HCT116 (cell line): ENCODE data around the gene CCDC195.

Source experiments
- RAD21 ChIP-seq: IDR thresholded peaks from 2 replicates; pipeline ENCODE4 v1.6.1; 2012; ENCODE audit warnings: low read depth, mild to moderate bottlenecking
- ZNF274 ChIP-seq: fragments of 200-500 bp; sonication (Bioruptor generic); IDR thresholded peaks from 2 replicates; pipeline ENCODE4 v1.6.1; 2014; ENCODE audit warnings: mild to moderate bottlenecking, low read depth, low read length, inconsistent platforms
- TF ChIP-seq, protein P1 (sequence below), 3 experiments: fragments of 200-600 bp in 1 of 3; sonication (generic) in 1 of 3; IDR thresholded peaks in 2 of 3; conservative IDR thresholded peaks in 1 of 3; 2 replicates each; pipeline ENCODE4 v1.5.1; 2012 to 2017; ENCODE audit warnings: low read depth in 2 of 3, low read length in 2 of 3, antibody characterized with exemption in 1 of 3, borderline replicate concordance in 1 of 3, control low read depth in 1 of 3, mild to moderate bottlenecking in 1 of 3, mixed read lengths in 1 of 3, mixed run types in 1 of 3, moderate library complexity in 1 of 3; ENCODE audit not compliant: insufficient read depth in 1 of 3
- TF ChIP-seq, protein P2 (sequence below): IDR thresholded peaks from 2 replicates; pipeline ENCODE4 v1.6.1; 2011; ENCODE audit warnings: mild to moderate bottlenecking, low read length, moderate library complexity; ENCODE audit not compliant: insufficient replicate concordance; ENCODE audit errors: extremely low read depth
- TF ChIP-seq, protein P3 (sequence below): IDR thresholded peaks from 2 replicates; pipeline ENCODE4 v1.6.1; 2012

DNA sequence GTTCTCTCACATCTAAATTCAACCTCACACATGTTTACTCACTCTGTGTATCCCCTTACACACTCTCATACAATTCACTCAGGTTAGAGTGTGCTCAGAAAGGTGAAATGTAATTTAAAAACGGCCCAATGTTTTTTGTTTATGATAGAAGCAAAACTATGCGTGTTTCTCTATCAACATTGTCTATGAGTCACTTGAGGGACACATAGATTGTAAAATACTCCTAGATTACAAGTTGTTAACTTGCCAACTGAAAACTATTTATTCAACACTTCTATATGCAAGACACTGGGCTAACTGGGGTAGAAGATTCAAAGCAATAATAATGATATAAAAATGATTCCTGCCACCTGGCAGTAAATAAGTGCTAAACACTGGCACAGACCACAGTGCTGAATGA is 24.6 kb downstream of the CCDC195 start:
- TF ChIP-seq RAD21 (no peak), ZNF274 (no peak)
- TF ChIP-seq, protein P1, sequence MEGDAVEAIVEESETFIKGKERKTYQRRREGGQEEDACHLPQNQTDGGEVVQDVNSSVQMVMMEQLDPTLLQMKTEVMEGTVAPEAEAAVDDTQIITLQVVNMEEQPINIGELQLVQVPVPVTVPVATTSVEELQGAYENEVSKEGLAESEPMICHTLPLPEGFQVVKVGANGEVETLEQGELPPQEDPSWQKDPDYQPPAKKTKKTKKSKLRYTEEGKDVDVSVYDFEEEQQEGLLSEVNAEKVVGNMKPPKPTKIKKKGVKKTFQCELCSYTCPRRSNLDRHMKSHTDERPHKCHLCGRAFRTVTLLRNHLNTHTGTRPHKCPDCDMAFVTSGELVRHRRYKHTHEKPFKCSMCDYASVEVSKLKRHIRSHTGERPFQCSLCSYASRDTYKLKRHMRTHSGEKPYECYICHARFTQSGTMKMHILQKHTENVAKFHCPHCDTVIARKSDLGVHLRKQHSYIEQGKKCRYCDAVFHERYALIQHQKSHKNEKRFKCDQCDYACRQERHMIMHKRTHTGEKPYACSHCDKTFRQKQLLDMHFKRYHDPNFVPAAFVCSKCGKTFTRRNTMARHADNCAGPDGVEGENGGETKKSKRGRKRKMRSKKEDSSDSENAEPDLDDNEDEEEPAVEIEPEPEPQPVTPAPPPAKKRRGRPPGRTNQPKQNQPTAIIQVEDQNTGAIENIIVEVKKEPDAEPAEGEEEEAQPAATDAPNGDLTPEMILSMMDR (IDR thresholded peaks at IDR 0.05 in 2 of 3, conservative IDR thresholded peaks at IDR 0.05 in 1 of 3; ENCODE audit: borderline replicate concordance in 1 of 3, insufficient read depth in 1 of 3, low read depth in 2 of 3, low read length in 2 of 3) = no peak
- TF ChIP-seq, protein P2, sequence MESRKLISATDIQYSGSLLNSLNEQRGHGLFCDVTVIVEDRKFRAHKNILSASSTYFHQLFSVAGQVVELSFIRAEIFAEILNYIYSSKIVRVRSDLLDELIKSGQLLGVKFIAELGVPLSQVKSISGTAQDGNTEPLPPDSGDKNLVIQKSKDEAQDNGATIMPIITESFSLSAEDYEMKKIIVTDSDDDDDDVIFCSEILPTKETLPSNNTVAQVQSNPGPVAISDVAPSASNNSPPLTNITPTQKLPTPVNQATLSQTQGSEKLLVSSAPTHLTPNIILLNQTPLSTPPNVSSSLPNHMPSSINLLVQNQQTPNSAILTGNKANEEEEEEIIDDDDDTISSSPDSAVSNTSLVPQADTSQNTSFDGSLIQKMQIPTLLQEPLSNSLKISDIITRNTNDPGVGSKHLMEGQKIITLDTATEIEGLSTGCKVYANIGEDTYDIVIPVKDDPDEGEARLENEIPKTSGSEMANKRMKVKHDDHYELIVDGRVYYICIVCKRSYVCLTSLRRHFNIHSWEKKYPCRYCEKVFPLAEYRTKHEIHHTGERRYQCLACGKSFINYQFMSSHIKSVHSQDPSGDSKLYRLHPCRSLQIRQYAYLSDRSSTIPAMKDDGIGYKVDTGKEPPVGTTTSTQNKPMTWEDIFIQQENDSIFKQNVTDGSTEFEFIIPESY = no peak
- TF ChIP-seq, protein P3, sequence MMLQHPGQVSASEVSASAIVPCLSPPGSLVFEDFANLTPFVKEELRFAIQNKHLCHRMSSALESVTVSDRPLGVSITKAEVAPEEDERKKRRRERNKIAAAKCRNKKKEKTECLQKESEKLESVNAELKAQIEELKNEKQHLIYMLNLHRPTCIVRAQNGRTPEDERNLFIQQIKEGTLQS = no peak
